NCI-H2029 treated with DMSO at 0.1 percent for 48 hours (cell line): ENCODE results near the gene SYPL1.

Experiments used
- DNase-seq: peaks from one replicate; lab custom pipeline; 2025; lab: John Stamatoyannopoulos, UW

Gene SYPL1

DNA sequence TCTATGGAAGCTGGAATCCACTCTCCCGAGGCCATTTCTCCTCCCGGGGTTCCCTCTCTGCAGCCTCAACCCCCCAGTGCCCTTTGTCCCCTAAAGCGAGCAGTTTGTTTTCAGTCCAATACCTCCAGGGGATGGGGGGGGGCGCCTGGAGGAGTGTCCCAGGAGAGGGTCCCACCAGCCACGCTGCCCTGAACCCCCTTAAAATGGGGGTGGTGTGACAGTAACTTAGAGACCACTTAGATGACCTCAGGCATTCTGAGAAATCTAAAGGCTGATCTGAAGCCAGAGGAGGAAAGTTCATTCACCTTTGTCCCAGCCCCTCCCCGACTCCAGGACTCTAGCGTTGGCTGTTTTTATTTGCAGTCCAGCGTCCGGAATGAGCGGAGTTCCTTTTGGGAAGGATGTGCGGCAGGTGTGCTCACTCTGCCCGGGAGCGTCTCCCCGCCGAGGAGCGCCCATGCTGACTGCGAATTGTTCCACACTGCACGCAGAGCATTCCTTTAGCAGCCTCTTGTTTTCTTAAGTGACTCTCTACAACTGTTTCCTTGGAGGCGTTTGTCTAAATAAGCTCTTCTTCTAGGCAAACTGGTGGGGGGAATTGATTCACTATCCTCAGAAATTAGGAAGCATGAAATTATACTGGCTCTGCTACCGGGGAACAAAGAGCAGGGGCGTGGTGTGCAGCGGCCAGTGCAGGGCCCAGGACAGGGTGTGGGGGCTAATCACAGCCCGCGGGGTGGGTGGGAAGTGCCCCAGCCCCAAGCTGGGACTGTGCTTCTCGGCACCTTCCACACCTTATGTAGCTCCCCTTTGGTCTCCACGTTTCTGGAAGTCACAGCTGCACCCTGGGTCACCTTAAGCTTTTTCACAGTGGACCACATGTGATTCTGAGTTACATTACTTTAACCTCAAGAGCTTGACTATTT, 46.3 kb downstream of the SYPL1 start:
- no peak for DNase-seq

DNA sequence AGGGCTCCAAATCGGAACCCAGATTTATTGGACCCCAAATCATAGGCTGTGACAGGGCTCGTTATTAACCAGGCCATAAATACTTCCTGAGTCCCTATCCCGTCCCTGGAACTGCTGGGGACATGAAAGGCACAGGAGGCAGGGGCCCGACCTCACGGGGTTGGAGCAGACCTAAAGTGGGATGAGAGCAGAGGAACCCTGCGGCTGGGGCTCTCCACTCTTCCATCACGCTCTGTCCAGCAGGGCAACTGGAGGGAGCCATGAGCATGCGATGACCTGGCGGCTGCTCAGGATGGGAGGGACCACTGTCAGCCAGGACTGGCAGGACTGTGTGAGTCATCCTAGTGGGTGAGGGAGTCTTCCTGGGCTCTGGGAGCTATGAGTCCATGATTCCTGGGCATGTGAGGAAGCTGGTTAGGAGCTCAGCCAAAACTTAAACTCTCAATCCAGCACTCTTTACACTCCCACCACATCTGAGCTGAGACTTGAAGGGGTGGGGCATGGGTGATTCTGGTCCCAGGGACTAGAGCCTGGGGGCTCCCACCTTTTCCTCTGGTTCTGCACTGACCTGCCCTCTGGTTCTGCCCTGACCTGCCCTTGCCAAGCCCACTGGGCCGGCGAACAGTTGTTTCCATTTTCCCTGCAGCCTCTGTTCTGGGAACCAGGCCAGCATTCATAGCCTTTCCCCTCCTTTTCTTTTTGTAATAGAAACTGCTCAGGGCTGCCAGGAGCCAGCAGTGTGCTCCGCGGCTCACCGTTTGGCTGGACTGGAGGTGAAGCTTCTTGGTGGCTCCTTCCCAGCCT, 47.1 kb downstream of the SYPL1 start:
- DNase-seq: peak; percentile 56

DNA sequence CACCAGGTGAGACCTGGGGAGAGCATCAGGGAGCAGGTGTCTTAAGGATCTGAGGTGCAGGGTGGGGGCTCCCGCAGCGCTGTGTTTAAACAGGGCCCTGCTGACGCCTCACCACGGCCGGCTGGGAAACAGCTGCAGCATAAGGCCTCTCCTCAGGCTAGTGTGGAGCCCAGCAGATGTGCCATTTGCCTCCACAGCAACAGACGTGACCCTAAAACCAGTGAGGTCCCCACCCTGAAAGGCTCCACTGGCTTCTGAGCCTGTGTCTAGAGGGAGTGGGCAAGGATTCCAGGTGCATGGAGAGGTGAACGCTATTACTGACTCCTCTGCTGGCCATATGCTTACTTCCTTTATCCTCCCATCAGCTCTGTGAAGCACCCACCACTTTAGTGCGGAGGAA, 47.8 kb downstream of the SYPL1 start:
- DNase-seq: no peak

DNA sequence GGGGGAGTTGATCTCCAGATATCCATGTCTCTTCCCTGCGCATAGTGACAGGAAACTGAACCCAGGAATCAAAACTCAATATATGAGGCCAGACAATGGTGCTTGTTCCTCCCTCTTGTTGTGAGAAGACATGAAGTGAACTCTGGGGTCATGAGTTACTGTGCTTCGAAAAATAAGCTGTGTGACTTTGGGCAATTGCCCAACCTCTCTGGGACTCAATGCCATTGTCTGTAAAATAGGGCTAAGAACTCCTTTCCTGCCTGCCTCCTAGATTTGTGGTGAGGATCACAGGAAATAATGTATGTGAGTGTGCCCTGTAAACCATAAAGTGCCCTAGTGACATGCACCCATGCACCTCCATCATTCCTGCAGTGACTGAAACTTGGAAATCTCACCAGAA, 48.4 kb downstream of the SYPL1 start:
- no peak for DNase-seq

DNA sequence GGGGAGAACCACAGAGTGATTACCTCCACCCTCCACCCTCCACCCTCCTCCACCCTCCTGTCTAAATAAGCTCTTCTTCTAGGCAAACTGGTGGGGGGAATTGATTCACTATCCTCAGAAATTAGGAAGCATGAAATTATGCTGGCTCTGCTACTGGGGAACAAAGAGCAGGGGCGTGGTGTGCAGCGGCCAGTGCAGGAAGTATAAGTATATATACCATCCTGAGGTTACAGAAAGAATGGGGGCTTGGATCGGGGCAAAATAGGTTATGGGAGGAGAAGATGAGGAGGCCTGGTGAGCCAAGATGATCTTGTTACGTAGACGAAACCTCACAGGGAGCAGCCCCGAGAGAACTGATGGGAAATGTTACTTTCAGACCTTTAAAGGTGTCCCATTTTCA, 49.1 kb downstream of the SYPL1 start:
- DNase-seq: no peak

DNA sequence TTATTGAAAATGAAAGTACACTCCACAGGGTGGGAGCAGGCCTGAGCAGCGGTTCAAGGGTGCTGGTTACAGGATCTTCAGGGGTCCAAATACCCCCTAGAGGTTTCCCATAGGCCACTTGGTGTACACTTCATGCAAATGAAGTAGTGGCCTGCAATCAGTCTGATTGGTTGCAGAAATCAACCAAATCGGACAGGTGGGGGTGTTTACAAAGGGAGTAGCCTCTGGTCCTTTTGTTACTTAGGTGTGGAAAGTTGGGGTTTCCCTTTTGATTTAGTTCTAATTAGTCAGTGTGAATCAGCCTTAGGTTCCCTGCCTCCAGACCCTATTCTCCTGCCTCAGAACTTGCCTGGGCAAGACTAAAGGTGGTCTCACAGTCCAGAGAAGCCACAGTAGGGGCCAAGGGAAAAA, 49.6 kb downstream of the SYPL1 start:
- no peak for DNase-seq

DNA sequence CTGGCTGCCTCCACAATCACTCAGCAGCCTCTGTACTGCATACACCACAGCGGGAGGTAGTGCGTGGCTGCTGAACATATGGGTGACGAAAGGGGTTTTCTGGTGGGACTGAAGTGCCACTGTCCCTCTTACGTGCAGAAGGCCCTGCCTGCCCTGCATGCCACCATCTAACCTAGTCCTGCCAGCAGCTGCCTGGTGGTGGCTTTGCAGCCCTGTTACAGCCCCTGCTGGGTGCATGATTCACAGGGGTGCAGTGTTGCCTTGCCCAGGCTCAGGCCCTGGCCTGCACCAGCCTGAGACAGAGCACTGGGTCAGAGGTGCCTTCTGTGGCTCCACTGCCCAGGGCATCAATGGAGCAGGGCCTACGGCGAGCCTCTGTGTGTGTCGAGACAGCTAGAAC, 50.1 kb downstream of the SYPL1 start:
- DNase-seq: no peak

DNA sequence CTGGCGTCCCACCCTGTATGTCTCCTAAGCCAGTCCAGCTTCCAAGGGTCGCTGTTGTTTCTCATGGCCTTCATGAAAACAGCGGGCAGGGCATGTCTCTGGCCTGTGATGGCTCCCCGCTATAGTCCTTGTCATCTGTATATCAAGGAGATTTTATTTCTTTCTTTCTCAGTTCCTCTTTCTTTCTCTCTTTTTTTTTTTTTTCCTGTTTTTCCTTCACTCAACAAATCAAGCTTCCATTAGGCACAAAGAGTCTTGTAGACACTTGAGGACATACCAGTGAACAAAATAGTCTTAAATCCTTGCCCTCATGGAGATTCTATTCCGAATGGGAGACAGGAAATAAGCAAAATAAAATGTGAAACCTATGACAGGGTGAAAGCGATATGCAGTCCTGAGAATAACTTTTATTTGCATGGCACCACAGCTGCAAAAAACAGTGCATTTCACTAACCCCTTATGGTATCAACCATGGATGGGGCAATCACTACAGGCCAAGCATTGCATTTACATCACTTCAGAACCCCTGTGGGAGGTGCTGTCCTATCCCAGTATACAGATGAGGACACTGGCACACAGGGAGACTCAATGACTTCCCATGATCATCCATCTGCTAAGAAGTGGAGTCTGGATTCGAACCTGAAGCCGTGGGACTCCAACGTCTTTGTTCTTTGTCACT, 50.7 kb downstream of the SYPL1 start:
- DNase-seq: no peak

DNA sequence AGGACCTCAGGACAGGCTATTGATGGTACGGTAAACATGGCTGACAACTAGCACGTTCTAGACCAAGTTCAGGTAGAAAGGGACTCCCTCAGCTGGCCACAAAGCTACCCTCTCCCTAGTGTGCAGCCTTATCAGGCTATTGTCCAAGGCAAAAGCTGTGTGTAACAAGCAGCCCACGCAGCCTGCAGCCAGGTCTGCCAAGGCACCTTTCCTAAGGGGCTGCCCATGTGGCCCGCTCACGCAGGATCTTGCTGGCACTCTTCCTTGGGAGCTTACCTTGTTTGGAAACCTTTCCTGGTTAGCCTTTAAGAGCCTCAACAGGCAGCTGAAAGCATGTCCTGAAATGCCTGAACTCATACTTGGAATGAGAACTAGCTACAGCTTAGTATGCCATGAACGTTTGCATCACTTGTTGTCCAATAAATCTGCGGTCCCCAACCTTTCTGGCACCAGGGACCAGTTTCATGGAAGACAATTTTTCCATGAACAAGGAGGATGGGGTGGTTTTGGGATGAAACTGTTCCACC, 51.7 kb downstream of the SYPL1 start:
- no peak for DNase-seq

DNA sequence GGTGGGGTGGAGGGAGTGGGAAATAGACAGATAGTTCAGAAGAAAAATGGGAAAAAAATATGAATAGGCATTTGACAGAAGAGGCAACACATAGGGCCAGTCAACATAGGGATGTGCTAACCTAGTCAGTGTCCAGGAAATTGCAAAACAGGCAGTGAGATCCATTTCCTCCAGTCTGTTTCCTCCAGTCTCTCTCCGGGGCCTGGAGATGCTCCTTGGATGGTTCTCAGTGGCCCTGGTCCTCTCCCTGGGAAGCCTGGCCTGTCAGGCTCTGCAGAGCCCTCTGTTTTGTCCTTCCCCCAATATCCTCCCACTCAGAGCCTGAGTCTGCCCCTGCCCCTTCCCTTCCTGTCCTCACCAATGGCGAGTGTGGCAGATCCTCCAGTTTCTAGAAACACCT, 52.6 kb downstream of the SYPL1 start:
- no peak for DNase-seq

DNA sequence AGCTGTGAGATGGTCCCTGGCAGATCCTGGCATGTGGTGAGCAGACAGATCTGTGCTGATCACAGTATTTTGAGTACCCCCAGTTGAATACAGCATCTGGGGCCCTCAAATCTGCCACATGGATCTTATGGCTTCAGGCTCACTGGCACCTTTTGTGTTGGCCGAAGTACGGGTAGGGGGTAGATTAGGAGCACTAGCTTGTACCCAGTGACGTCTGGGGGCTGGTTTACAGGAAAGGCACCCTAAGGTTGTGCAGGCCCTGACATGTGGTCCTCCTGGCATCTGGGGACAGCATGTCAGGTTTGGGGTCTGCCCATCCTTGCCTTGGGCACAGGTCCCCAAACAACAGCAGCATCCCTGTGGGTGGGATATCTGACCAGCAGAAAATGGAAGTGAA, 53.2 kb downstream of the SYPL1 start:
- DNase-seq: no peak

DNA sequence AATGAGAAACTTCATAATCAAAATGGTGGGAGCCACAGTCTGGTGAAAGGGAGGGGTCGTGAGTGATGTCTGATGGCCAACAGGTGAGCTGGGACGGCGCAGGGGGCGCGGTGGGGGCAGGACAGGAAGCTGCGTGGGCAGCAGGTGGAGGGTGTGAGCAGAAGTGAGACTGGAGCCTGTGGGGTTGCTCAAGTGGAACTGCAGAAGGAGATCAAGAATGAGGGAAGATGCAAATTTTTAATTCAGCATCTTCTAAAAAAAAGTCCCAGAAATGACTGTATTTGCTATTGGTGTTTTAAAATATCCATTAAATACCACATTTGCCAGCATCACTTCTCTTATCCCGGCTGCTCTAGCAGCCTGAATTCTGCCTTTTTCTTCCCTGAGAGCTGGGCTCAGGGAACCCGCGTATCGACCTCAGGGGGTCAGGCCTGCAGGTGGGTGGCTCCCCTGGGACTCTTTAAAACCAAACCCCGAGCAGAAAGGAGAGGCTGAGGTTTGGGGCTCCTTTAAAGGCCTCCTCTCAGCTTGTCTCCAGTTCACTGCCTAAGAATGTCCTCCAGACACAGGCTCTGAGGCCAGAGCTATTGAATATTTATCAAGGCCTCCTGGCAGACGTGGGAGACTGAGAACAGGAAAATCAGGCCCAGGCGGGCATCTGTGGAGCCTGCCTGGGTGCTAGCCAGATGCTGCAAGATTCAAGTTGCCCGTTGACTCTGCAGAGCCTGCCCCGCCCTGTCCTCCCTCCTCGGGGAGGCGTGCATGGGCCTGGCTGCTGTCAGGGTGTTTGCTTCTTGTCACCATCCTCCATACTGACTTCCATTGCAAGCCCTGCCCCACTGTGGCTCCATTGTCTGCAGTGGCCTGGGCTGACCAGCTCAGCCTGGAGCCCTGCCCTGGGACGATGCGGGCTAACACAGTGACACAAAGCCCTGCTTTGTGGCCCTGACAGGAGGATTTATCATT, 53.9 kb downstream of the SYPL1 start:
- DNase-seq: no peak

DNA sequence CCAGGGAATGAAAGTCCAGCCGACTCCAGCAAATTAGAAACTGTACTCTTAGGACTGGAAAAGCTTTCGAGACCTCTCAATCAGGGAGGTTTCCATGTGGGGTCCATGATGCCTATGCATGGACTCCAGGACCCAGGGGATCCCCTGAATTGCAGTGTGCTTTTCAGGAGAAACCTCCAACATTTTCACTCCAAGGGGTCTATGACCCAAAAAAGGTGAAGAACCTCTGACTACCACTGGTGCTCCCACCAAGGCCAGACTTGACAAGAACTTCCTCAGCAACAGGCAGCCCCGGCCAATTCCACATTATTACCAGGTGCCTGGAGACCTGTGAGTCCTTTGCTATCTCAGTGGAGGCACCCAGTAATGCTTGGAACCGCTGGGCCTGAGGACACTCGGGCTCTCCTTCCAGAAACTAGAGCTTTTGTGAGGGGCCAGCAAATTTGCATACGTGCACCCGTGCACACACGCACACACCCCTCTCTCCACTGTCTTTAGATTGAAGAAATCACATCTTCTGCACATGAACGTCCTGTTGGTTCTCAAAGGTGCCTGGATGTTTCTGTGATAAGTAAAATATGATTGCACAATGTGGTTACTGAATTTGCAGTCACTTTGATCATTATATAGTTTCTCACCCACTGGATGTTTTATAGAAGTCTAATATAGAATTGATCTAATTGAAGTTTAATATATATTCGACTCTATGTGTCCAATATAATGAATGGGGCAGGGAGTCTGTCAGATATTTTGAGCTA, 54.7 kb downstream of the SYPL1 start:
- DNase-seq: no peak

DNA sequence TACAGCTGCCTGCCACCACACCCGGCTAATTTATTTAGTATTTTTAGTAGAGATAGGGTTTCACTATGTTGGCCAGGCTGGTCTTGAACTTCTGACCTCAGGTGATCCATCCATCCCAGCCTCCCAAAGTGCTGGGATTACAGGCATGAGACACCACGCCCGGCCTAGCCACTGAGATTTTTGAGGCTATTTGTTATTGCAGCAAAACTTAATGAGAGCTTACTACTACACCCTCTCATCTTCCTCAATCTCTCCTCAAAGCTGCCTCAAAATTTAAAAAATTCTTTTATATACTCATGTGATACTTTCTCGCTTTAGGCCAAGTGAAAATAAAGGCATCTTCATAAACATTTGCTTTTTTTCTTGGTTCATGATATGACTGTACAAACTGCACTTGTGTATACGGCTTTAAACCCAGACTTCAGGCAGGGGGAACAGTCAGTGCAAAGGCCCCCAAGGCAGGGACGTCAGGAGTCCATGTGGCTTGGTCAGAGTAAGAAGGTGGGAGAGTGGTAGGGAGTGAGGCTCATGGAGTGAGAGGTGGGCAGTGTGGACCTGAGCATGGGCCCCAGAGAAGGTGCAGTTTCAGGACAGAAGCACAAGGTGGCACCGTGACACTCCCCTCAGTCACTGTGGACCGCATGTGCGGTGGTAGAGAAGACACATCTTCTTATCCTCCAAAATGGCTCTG, 55.5 kb downstream of the SYPL1 start:
- DNase-seq: peak; percentile 33

DNA sequence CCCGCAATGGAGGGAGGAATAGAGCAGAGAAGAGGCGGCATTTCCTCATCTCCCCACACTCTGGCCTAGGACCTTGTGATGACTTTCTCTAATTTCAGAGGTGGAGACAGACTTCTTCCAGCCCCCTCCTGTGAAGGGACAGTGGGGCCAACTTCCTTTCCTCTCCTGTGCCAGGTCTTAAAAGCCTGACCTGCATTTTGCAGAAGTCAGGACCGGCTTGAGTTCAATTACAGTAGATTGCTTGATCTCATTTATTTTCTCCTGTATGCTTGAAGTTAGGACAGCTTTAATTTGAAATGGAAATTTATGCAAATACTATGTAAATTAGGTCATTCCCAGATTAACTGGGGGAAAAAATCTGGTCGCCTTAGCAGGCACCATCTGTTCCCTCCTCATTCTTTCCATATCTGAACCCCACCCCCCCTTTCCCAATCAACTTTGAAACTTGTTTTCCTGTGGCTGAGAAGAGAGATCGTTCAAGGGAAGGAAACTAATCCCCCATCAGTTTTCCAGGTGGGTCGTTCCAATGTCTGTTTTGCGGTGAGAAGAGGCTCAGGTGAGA, 57.1 kb downstream of the SYPL1 start:
- DNase-seq: no peak

DNA sequence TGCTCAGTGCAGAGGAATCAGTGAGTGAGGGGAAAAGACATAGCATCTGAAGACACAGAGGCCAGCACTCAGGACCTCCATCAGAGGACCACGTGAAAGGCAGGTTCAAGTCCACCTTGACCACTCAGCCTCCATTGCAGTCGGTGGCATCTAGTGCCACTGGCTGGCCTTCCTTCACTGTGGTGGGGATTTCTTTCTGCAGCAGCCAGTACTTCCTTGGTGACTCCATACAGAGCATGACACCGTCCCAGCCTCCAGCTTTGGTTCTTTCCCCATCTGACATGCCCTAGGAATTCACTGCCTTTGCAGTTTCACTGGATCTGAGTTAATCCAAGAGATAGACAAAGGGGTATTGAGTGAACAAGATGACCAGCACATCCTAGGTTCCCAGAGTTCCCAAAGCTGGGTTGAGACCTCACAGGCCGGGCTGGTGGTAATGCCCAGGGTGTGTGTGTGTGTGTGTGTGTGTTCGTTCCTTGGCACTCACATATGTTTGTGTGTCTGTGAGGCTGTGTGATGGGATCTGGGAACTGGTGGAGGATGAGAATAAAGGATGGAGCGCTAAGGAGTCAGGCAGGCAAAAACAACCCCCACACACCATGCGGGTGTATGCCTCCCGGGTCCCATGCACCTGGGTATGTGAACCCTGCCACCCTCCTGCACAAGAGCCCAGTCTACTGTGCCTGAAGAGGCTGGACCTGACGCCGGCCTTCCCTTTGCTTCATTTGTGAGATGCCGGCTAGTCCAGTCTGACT, 57.8 kb downstream of the SYPL1 start:
- no peak for DNase-seq

DNA sequence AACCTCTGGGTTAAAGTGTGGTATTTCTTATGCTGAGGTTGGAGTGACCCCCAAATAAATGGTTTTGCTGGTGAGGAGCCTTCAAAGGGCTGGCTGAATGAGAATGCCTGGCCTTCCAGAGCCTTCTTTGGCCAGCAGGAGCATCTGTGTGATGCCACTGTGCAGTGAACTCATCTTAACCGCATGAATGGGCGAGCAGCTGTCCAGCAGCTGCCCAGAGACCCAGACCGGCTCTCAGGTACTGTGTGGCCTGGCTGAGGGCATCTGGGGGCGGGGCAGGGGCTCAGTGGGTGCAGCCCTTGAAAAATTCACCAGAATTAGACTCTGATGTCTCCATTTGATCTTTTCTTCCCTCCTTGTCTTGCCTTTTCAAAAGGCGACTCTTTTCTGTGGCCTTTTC, 59.0 kb downstream of the SYPL1 start:
- no peak for DNase-seq

DNA sequence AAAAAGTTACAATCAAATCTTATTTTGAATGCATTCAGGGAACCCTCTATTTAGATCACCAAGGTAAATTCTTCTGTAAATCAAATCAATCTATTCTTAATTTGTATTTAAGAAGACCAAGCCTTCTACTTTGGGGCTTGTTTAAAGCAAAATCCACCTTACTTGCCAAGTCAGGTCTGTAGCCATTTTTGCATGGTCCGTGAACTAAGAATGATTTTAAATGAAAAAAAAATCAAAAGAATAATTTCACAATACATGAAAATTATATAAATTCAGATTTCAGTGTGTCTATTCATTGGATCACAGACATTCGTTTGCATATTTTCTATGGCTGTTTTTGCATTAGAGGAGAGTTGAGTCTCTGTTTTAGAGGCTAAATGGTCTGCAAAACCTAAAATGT, 59.4 kb downstream of the SYPL1 start:
- no peak for DNase-seq

DNA sequence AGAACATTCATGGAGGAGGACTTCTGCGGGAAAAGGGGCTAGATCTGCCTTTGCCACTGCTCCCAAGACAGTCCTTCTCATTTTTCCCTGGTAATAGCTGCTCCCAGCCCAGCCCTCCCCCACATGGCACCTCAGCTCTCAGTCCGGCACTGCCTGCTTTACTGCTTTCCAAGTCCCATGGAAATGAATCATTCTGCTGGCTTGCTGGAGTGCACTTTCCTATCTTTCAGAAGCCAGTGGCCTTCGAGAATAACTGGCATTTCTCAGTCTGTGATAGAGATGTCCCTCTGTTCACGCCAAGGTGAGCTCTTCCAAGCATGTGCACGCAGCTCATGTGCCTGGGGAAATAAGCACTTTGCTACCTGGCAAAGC, 61.4 kb downstream of the SYPL1 start:
- DNase-seq: no peak
